T-cell (primary cell): ENCODE measurements around the gene KCNIP4. TPM values are rescaled to one million over a fixed set of nuclear protein-coding genes. Genes with fewer than 3 reads are reported as not detected.

Experiments used
- ATAC-seq, 4 experiments: fragments of 200-7000 bp in 3 of 4; fragments of 150-1000 bp in 1 of 4; cut with Tn5 transposase; replicated peaks in 1 of 4; 1 replicate in 3 of 4; 2 replicates in 1 of 4; pipeline ENCODE4 v1.10.0; 2021; ENCODE audit warnings: moderate library complexity in 3 of 4, mild to moderate bottlenecking in 2 of 4, moderate number of reproducible peaks in 1 of 4
- CTCF ChIA-PET, 2 donors: fragments of 300-600 bp; sonication (Branson Sonifier 250); formaldehyde crosslinking; loops; one replicate each; lab custom pipeline; 2022; ENCODE audit warnings: antibody characterized with exemption in 2 of 2; lab: Charles Lee
- POLR2A ChIA-PET, 2 donors: fragments of 300-600 bp; sonication (Branson Sonifier 250); formaldehyde crosslinking; loops; one replicate each; lab custom pipeline; 2022; ENCODE audit warnings: antibody characterized with exemption in 2 of 2; lab: Charles Lee
- DNase-seq, 35 experiments: peaks; one replicate each; pipeline versions ENCODE4 v3.0.0 to v3.0.0-alpha.2; 2013 to 2023
- H3K27ac ChIP-seq: one replicate; pipeline ENCODE4 v1.5.1; 2013; ENCODE audit warnings: low read length
- H3K27me3 ChIP-seq, 2 experiments: replicated peaks in 1 of 2; 1 replicate in 1 of 2; 2 replicates in 1 of 2; pipeline versions ENCODE4 v1.6.1 to v1.7.0; 2013; ENCODE audit warnings: low read length in 1 of 2, mixed read lengths in 1 of 2; ENCODE audit not compliant: control insufficient read depth in 2 of 2, insufficient read depth in 2 of 2; ENCODE audit errors: extremely low read depth in 1 of 2
- H3K36me3 ChIP-seq, 2 donors: 1 replicate in 1 of 2; 2 replicates in 1 of 2; pipeline versions ENCODE4 v1.6.1 to v1.7.0; 2013; ENCODE audit warnings: low read length in 1 of 2; ENCODE audit not compliant: control insufficient read depth in 2 of 2, insufficient read depth in 1 of 2; ENCODE audit errors: extremely low read depth in 1 of 2
- H3K4me1 ChIP-seq, 2 experiments: 1 replicate in 1 of 2; 2 replicates in 1 of 2; pipeline versions ENCODE4 v1.6.1 to v1.7.0; 2013; ENCODE audit warnings: low read length in 2 of 2, mixed read lengths in 1 of 2; ENCODE audit not compliant: insufficient read depth in 2 of 2, control insufficient read depth in 1 of 2; ENCODE audit errors: extremely low read depth in 1 of 2
- H3K4me3 ChIP-seq, 2 donors: 1 replicate in 1 of 2; 2 replicates in 1 of 2; pipeline versions ENCODE4 v1.5.1 to v1.7.0; 2013; ENCODE audit warnings: mild to moderate bottlenecking in 2 of 2, low read length in 1 of 2, moderate library complexity in 1 of 2; ENCODE audit not compliant: control insufficient read depth in 1 of 2; ENCODE audit errors: extremely low read depth in 1 of 2
- H3K9me3 ChIP-seq: 2 replicates; pipeline ENCODE4 v1.7.0; 2013
- H3K27ac Mint-ChIP-seq, 2 donors: one replicate each; pipeline ENCODE4 v1.8.0; 2020 to 2021; ENCODE audit warnings: mild to moderate bottlenecking in 2 of 2, mixed read lengths in 2 of 2
- H3K27me3 Mint-ChIP-seq, 2 donors: one replicate each; pipeline ENCODE4 v1.8.0; 2021 to 2022; ENCODE audit warnings: mixed read lengths in 2 of 2
- H3K36me3 Mint-ChIP-seq: one replicate; pipeline ENCODE4 v1.8.0; 2021; ENCODE audit warnings: mixed read lengths
- H3K4me1 Mint-ChIP-seq, 3 donors: one replicate each; pipeline ENCODE4 v1.8.0; 2020 to 2022; ENCODE audit warnings: mixed read lengths in 3 of 3, mild to moderate bottlenecking in 1 of 3
- H3K4me3 Mint-ChIP-seq, 3 donors: one replicate each; pipeline ENCODE4 v1.8.0; 2020 to 2022; ENCODE audit warnings: mild to moderate bottlenecking in 3 of 3, mixed read lengths in 3 of 3, moderate library complexity in 3 of 3
- H3K9me3 Mint-ChIP-seq, 3 donors: one replicate each; pipeline ENCODE4 v1.8.0; 2020 to 2022; ENCODE audit warnings: mixed read lengths in 3 of 3
- whole genome bisulfite sequencing: methylation state at CpG from one replicate; pipeline ENCODE4 v1.1.5; 2013; ENCODE audit warnings: missing lambda C conversion rate; ENCODE audit not compliant: insufficient coverage; 5-methylcytosine and 5-hydroxymethylcytosine counted together
- total RNA-seq, 35 experiments: library from RNA in 6 of 35; stranded (reverse) in 6 of 35; fragments of 120-200 nt in 1 of 35; gene quantifications; one replicate each; pipeline versions ENCODE4 v1.2.1 to v1.2.4 and lab custom pipeline; 2013 to 2026

The KCNIP4 gene
- total RNA-seq, 5 donors from 2014 or later (not counting 1 experiment from before 2014, with no cell fraction given): not detected

DNA sequence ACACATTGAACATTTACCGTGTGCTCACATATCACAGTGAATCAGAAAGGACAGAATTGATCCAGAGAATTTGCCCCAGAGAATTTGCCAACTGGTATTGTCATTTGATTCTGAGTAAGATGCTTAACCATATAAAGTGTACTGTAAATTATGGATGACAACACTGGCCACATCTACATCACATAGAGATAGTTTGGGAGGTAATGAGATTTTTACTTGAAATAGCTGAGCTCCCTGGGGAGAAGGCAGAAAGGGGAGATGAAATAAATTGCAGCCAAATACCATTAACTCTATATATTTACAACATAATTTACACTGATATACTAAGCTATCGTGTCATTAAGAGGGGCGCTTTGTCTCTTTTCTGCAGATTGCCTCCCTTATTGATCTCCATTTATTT, 564.0 kb downstream of the KCNIP4 start:
- no peak overlapping the region for H3K4me3 Mint-ChIP-seq
- no peaks in the 10 kb centered on the region for H3K4me1 Mint-ChIP-seq
- no peaks in the 10 kb centered on the region for H3K27me3 Mint-ChIP-seq
- ATAC-seq (no peak), DNase-seq (no peak)
- no peaks in the 10 kb centered on the region for H3K36me3 Mint-ChIP-seq
- ChIA-PET CTCF (no interaction called here), POLR2A (no interaction called here)
- peaks cover 0 to 8% (median 6%) of the 10 kb centered on the region in 3 donors for H3K9me3 Mint-ChIP-seq
- H3K27ac ChIP-seq: no peak overlapping the region
- H3K27ac Mint-ChIP-seq: no peak overlapping the region
- no peaks in the 10 kb centered on the region for H3K36me3 ChIP-seq
- H3K4me1 ChIP-seq: no peaks in the 10 kb centered on the region
- no peaks in the 10 kb centered on the region for H3K27me3 ChIP-seq
- no peak overlapping the region for H3K4me3 ChIP-seq
- no peaks in the 10 kb centered on the region for H3K9me3 ChIP-seq
- 100% methylated on average over 2 of the region's 3 CpGs for WGBS

DNA sequence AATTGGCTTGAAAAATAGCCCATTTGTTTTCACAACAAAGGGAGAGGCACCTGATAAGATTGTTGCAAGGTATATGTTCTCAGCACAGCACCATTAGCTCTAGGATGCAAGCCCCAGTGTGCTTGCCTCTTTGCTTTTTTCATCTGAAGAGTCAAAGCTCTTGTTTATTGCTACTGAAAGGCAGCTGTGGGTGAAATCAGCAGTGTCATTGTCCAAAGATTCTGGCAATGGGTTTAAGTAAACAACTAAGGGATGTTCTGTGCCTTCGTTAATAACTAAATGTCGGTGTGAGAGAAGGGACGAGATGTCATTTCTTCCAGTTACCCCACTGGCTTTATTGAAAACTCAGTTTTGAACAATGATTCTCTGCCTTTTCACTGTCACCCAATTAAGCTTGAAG, 567.7 kb downstream of the KCNIP4 start:
- no peaks in the 10 kb centered on the region for H3K9me3 ChIP-seq
- Mint-ChIP-seq H3K4me1 (no peaks in the 10 kb centered on the region), H3K9me3 (peaks cover 6 to 11% (median 6%) of the 10 kb centered on the region in 3 donors), H3K4me3 (no peak overlapping the region), H3K36me3 (no peaks in the 10 kb centered on the region), H3K27me3 (no peaks in the 10 kb centered on the region), H3K27ac (no peak overlapping the region)
- H3K36me3 ChIP-seq: no peaks in the 10 kb centered on the region
- POLR2A ChIA-PET: no interaction called here
- 60% methylated on average over 1 of the region's 3 CpGs for WGBS
- ATAC-seq (no peak), DNase-seq (no peak)
- no peaks in the 10 kb centered on the region for H3K4me1 ChIP-seq
- H3K27ac ChIP-seq: no peak overlapping the region
- no peak overlapping the region for H3K4me3 ChIP-seq
- CTCF ChIA-PET: no interaction called here
- H3K27me3 ChIP-seq: no peaks in the 10 kb centered on the region

DNA sequence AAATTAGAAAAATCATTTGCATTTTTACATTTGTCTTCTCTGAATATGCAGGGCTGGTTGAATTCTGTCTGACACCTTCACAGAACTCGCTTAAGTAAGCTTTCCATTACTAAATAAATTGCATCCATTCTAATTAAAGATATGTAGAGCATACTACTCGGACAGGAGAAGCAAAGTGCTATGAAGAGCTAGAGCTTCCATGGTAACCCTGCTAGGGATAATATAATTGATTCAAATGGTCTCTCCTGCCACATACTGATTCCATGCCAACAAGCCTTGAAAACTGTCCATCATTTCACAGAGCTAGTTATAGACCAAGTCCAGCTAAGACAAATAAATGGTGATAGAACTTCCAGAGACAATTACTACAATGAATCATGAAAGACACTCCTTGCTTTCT, 571.5 kb downstream of the KCNIP4 start:
- no peaks in the 10 kb centered on the region for H3K27me3 ChIP-seq
- no CpG with 5 or more reads among the region's 2 CpGs for WGBS
- H3K27ac ChIP-seq: no peak overlapping the region
- H3K27ac Mint-ChIP-seq: no peak overlapping the region
- no peaks in the 10 kb centered on the region for H3K9me3 ChIP-seq
- DNase-seq (no peak), ATAC-seq (no peak)
- CTCF ChIA-PET: no interaction called here
- H3K36me3 Mint-ChIP-seq: no peaks in the 10 kb centered on the region
- H3K27me3 Mint-ChIP-seq: no peaks in the 10 kb centered on the region
- no peak overlapping the region for H3K4me3 Mint-ChIP-seq
- POLR2A ChIA-PET: no interaction called here
- H3K4me3 ChIP-seq: no peak overlapping the region
- H3K4me1 ChIP-seq: no peaks in the 10 kb centered on the region
- no peaks in the 10 kb centered on the region for H3K36me3 ChIP-seq
- no peaks in the 10 kb centered on the region for H3K4me1 Mint-ChIP-seq
- H3K9me3 Mint-ChIP-seq: peaks cover 6 to 14% (median 11%) of the 10 kb centered on the region in 3 donors

DNA sequence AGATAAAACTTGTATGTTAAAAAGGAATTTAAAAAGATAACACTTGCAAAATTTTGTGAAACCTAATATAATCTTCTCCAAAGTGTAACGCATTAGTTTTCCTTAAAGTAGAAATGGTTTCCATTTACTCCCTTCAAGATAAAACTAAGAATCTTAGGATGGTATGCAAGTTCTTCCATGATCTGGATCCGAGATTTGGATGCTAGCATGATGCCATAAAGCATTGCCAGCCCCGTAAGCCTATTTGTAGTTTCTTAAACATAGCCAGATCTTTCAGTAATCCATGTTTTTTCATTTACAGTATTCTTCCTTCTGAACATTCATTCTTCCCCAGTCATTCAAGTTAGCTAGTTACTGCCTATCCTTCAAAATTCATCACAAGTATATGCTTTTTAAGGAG, 572.4 kb downstream of the KCNIP4 start:
- no peaks in the 10 kb centered on the region for H3K4me1 ChIP-seq
- no peaks in the 10 kb centered on the region for H3K27me3 ChIP-seq
- H3K36me3 ChIP-seq: no peaks in the 10 kb centered on the region
- no peaks in the 10 kb centered on the region for H3K4me1 Mint-ChIP-seq
- ChIA-PET POLR2A (no interaction called here), CTCF (no interaction called here)
- WGBS: 100% methylated on average over 1 of the region's 3 CpGs
- H3K36me3 Mint-ChIP-seq: no peaks in the 10 kb centered on the region
- ATAC-seq: no peak
- no peak overlapping the region for H3K4me3 ChIP-seq
- no peak overlapping the region for H3K27ac Mint-ChIP-seq
- no peak for DNase-seq
- H3K9me3 Mint-ChIP-seq: peaks cover 4 to 14% (median 6%) of the 10 kb centered on the region in 3 donors
- no peak overlapping the region for H3K4me3 Mint-ChIP-seq
- H3K27ac ChIP-seq: no peak overlapping the region
- no peaks in the 10 kb centered on the region for H3K27me3 Mint-ChIP-seq
- H3K9me3 ChIP-seq: no peaks in the 10 kb centered on the region

DNA sequence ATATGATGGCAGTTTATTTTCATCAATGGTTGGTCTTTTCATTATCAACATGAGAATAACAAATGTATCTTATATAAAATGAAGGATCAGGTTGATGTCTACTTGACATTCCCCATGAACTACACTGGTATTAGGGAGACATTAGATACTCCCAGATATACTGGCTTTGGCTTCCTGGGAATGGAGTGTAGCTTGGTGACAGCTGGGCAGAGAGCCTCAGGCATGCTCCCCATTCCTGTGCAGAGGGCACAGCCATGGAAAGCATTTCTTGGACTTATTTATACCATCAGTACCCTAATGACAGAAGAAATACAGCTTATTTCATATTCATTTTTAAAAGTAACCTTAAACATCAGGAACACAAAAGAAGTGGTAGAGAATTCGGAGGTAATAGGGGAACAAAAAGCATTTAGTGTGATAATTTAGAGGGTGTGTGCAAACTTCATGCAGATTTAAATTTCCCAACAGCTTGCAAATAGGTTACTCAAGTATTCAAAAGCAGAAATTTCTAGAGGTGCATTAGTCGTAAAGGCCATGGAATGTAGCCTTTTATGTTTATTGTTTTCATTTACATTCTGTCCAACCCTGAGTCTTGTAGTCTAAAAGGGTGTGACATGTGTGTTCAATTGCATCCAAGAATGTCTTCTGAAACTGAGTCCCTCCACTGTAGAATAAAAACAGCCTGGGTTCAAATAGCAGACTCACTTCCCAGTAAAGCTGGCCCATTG, 573.8 kb downstream of the KCNIP4 start:
- ATAC-seq: no peak
- no peaks in the 10 kb centered on the region for H3K36me3 Mint-ChIP-seq

DNA sequence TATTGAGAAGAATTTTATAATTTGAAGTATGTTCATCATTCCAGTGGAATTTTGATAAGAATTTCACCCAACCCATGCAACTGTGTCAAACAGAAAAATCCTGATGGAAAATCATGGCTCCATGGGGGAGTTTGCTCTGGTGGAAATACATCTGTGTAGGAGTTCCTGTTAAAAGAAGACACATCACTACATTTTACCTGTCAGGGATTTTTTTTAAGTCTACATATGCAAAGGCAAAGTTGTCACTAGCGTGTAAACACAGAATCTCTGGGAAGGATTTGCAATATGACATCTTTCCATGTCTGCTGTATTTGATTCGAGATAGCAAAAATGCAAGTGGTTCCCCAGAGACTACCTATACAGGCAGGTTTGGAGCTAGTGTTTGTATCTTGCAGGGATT, 581.0 kb downstream of the KCNIP4 start:
- ChIA-PET CTCF (no interaction called here), POLR2A (no interaction called here)
- ATAC-seq (no peak), DNase-seq (no peak)
- Histone ChIP-seq H3K9me3 (no peaks in the 10 kb centered on the region), H3K27ac (no peak overlapping the region), H3K27me3 (no peaks in the 10 kb centered on the region), H3K4me1 (no peaks in the 10 kb centered on the region), H3K4me3 (no peak overlapping the region), H3K36me3 (no peaks in the 10 kb centered on the region)
- Mint-ChIP-seq H3K9me3 (peaks cover 0 to 15% (median 9%) of the 10 kb centered on the region in 3 donors), H3K36me3 (no peaks in the 10 kb centered on the region), H3K4me3 (no peak overlapping the region), H3K27ac (no peak overlapping the region), H3K4me1 (no peaks in the 10 kb centered on the region), H3K27me3 (no peaks in the 10 kb centered on the region)
- WGBS: no CpG with 5 or more reads among the region's 2 CpGs

More for the DNA sequence above, 573.8 kb downstream of the KCNIP4 start:
- CTCF ChIA-PET: no interaction called here
- Histone ChIP-seq H3K4me3 (no peak overlapping the region), H3K27me3 (no peaks in the 10 kb centered on the region), H3K36me3 (no peaks in the 10 kb centered on the region), H3K9me3 (no peaks in the 10 kb centered on the region), H3K27ac (no peak overlapping the region), H3K4me1 (no peaks in the 10 kb centered on the region)
- no peaks in the 10 kb centered on the region for H3K4me1 Mint-ChIP-seq
- H3K9me3 Mint-ChIP-seq: peaks cover 5 to 18% (median 6%) of the 10 kb centered on the region in 3 donors
- no peak for DNase-seq
- no peak overlapping the region for H3K4me3 Mint-ChIP-seq
- no CpG with 5 or more reads among the region's 2 CpGs for WGBS
- no peak overlapping the region for H3K27ac Mint-ChIP-seq
- no peaks in the 10 kb centered on the region for H3K27me3 Mint-ChIP-seq
- POLR2A ChIA-PET: no interaction called here
